ENCODE data around the gene MTA2.

DNA sequence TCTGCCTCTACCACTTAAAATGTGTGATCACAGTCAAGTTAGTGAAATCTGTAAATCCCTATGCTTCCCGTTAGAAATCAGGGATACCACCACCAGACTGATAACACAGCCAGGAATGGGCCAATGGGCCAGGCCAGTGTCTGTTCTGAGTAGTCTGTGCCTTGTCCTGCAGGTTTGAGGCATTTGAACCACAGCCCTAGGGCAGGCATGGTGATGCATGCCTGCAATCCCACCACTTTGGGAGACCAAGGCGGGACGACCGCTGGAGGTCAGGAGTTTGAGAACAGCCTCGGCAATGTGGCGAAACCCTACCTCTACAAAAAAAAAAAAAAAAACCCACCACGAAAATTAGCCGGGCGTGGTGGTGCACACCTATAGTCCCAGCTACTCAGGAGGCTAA lies 43.0 kb downstream of the MTA2 start:
- TF ChIP-seq EZH2phosphoT487 (IDR thresholded peaks at IDR 0.05; ENCODE audit: borderline replicate concordance) = no peak
- TF ChIP-seq, protein P1, sequence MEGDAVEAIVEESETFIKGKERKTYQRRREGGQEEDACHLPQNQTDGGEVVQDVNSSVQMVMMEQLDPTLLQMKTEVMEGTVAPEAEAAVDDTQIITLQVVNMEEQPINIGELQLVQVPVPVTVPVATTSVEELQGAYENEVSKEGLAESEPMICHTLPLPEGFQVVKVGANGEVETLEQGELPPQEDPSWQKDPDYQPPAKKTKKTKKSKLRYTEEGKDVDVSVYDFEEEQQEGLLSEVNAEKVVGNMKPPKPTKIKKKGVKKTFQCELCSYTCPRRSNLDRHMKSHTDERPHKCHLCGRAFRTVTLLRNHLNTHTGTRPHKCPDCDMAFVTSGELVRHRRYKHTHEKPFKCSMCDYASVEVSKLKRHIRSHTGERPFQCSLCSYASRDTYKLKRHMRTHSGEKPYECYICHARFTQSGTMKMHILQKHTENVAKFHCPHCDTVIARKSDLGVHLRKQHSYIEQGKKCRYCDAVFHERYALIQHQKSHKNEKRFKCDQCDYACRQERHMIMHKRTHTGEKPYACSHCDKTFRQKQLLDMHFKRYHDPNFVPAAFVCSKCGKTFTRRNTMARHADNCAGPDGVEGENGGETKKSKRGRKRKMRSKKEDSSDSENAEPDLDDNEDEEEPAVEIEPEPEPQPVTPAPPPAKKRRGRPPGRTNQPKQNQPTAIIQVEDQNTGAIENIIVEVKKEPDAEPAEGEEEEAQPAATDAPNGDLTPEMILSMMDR (conservative IDR thresholded peaks at IDR 0.05; ENCODE audit: low read length) = no peak

Data from Loucy (cell line).